Vagina (tissue), 2 donors: ENCODE measurements around the gene USP7. TPM values are rescaled to one million over a fixed set of nuclear protein-coding genes. Genes with fewer than 3 reads are reported as not detected.
"Not testable (repeated sequence)": the region's sequence is repeated elsewhere in the genome, so short reads cannot be mapped to it uniquely, and the experiment has no call there.

Source experiments
- DNase-seq, 2 donors: peaks; one replicate each; pipeline ENCODE4 v3.0.0-alpha.2; 2017; ENCODE audit errors: extremely low spot score in 2 of 2
- H3K27ac ChIP-seq: fragments of 200-600 bp; sonication (generic); one replicate; pipeline ENCODE4 v1.5.1; 2019
- H3K27me3 ChIP-seq: fragments of 200-600 bp; sonication (generic); one replicate; pipeline ENCODE4 v1.5.1; 2019
- H3K36me3 ChIP-seq, 2 donors: fragments of 200-600 bp; sonication (generic); one replicate each; pipeline ENCODE4 v1.5.1; 2017 to 2019
- H3K4me1 ChIP-seq: fragments of 200-600 bp; sonication (generic); one replicate; pipeline ENCODE4 v1.5.1; 2019
- H3K4me3 ChIP-seq, 2 donors: fragments of 200-600 bp; sonication (generic); 1 replicate in 1 of 2; 2 replicates in 1 of 2; pipeline ENCODE4 v1.5.1; 2016 to 2019
- H3K9me3 ChIP-seq: fragments of 200-600 bp; sonication (generic); one replicate; pipeline ENCODE4 v1.5.1; 2019
- POLR2A ChIP-seq, 2 donors: fragments of 450-650 bp; IDR thresholded peaks; one replicate each; pipeline ENCODE4 v1.6.1; 2017; ENCODE audit warnings: antibody characterized with exemption in 2 of 2, mild to moderate bottlenecking in 2 of 2, moderate library complexity in 2 of 2
- POLR2AphosphoS5 ChIP-seq, 2 donors: sonication (generic); formaldehyde crosslinking; IDR thresholded peaks; one replicate each; pipeline ENCODE4 v1.9.0; 2017; ENCODE audit warnings: antibody characterized with exemption in 2 of 2, mild to moderate bottlenecking in 2 of 2, low read depth in 1 of 2; ENCODE audit not compliant: insufficient read depth in 1 of 2
- intact Hi-C: fragments of 100-400 bp; cut with DNase I; formaldehyde crosslinking; loops from one replicate; pipeline ENCODE4 v1.15.1; 2023
- total RNA-seq: library from RNA; depleted of rRNA; stranded (reverse); fragments of >200 nt; gene quantifications from one replicate; pipeline ENCODE4 v1.2.3, GENCODE V29; 2016
- TF ChIP-seq, protein P1 (sequence below), 3 experiments: fragments of 450-650 bp in 2 of 3; fragments of 200-600 bp in 1 of 3; sonication (generic) in 1 of 3; IDR thresholded peaks; one replicate each; pipeline ENCODE4 v1.5.1; 2017 to 2019; ENCODE audit warnings: antibody characterized with exemption in 3 of 3, mild to moderate bottlenecking in 2 of 3, moderate library complexity in 2 of 3

The USP7 gene
- total RNA-seq, 1 donor from 2014 or later, result 112 TPM

- TF ChIP-seq POLR2AphosphoS5 (IDR thresholded peaks at IDR 0.05; ENCODE audit: insufficient read depth in 1 of 2, low read depth in 1 of 2), result no peak
- no peak for TF ChIP-seq POLR2A (IDR thresholded peaks at IDR 0.05)
- TF ChIP-seq, protein P1, sequence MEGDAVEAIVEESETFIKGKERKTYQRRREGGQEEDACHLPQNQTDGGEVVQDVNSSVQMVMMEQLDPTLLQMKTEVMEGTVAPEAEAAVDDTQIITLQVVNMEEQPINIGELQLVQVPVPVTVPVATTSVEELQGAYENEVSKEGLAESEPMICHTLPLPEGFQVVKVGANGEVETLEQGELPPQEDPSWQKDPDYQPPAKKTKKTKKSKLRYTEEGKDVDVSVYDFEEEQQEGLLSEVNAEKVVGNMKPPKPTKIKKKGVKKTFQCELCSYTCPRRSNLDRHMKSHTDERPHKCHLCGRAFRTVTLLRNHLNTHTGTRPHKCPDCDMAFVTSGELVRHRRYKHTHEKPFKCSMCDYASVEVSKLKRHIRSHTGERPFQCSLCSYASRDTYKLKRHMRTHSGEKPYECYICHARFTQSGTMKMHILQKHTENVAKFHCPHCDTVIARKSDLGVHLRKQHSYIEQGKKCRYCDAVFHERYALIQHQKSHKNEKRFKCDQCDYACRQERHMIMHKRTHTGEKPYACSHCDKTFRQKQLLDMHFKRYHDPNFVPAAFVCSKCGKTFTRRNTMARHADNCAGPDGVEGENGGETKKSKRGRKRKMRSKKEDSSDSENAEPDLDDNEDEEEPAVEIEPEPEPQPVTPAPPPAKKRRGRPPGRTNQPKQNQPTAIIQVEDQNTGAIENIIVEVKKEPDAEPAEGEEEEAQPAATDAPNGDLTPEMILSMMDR (IDR thresholded peaks at IDR 0.05), result no peak
- intact Hi-C loops, result no loop called here
- DNase-seq, result no peak
- Histone ChIP-seq H3K36me3 (peaks cover 0 to 54% of the 10 kb centered on the region in 2 donors), H3K27ac (no peak overlapping the region), H3K9me3 (no peaks in the 10 kb centered on the region), H3K27me3 (no peaks in the 10 kb centered on the region), H3K4me1 (no peaks in the 10 kb centered on the region), H3K4me3 (no peak overlapping the region)
These were observed 42.2 kb downstream of the USP7 start for GRCh38 chr16:8921347-8921984.

- Histone ChIP-seq H3K4me3 (no peak overlapping the region), H3K27me3 (no peaks in the 10 kb centered on the region), H3K27ac (no peak overlapping the region), H3K36me3 (peaks cover 0 to 54% of the 10 kb centered on the region in 2 donors), H3K9me3 (no peaks in the 10 kb centered on the region), H3K4me1 (no peaks in the 10 kb centered on the region)
- intact Hi-C loops, result no loop called here
- DNase-seq, result no peak
- TF ChIP-seq, protein P1 (IDR thresholded peaks at IDR 0.05), result no peak
- TF ChIP-seq POLR2AphosphoS5 (IDR thresholded peaks at IDR 0.05; ENCODE audit: insufficient read depth in 1 of 2, low read depth in 1 of 2) (no peak), POLR2A (IDR thresholded peaks at IDR 0.05) (no peak)
These were observed 42.9 kb downstream of the USP7 start for GRCh38 chr16:8920645-8921346.

DNA sequence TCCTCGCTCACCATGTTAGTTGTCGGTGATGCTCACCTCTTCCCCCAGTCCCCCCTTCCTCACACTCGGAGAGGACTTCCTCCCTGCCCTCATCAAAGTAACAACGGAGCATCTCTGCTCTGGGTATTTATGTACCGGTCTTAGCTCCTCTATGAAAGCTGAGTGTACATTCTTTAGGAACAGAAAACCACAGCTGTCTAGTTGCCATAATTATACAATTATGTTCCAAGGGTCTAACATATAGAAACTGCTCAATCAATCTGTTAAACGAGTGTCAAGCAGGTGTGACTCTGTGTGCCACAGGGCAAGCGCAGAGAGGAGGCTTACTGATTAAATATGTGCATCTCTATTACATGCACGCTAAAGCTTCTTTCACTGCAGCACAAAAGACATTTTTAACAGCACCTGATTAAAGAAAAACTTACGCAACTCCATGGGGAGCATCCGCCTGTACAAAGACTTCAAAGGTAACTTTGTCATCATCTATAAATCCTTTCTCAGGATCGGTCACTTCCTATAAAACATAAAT is 43.7 kb downstream of the USP7 start:
- Histone ChIP-seq H3K4me3 (no peak overlapping the region), H3K27me3 (no peaks in the 10 kb centered on the region), H3K27ac (no peak overlapping the region), H3K4me1 (no peaks in the 10 kb centered on the region), H3K9me3 (no peaks in the 10 kb centered on the region), H3K36me3 (peaks cover 0 to 58% of the 10 kb centered on the region in 2 donors)
- intact Hi-C loops, result no loop called here
- DNase-seq, result no peak
- no peak for TF ChIP-seq POLR2A (IDR thresholded peaks at IDR 0.05)
- TF ChIP-seq POLR2AphosphoS5 (IDR thresholded peaks at IDR 0.05; ENCODE audit: insufficient read depth in 1 of 2, low read depth in 1 of 2), result no peak
- TF ChIP-seq, protein P1 (IDR thresholded peaks at IDR 0.05), result no peak

- no peak overlapping the region for H3K4me3 ChIP-seq
- H3K4me1 ChIP-seq, result no peaks in the 10 kb centered on the region
- TF ChIP-seq, protein P1 (IDR thresholded peaks at IDR 0.05), result no peak
- TF ChIP-seq POLR2AphosphoS5 (IDR thresholded peaks at IDR 0.05; ENCODE audit: insufficient read depth in 1 of 2, low read depth in 1 of 2) (no peak), POLR2A (IDR thresholded peaks at IDR 0.05) (no peak)
- H3K36me3 ChIP-seq, result peaks cover 0 to 65% of the 10 kb centered on the region in 2 donors
- H3K27me3 ChIP-seq, result no peaks in the 10 kb centered on the region
- intact Hi-C loops, result no loop called here
- H3K9me3 ChIP-seq, result no peaks in the 10 kb centered on the region
- no peak for DNase-seq
- H3K27ac ChIP-seq, result no peak overlapping the region
These were observed 44.4 kb downstream of the USP7 start for GRCh38 chr16:8919089-8919933.

GRCh38 chr16:8917336-8917735 is 46.4 kb downstream of the USP7 start:
- intact Hi-C loops, H3K9me3 ChIP-seq: not testable (repeated sequence)
- peaks cover 0 to 71% of the 10 kb centered on the region in 2 donors for H3K36me3 ChIP-seq

More at GRCh38 chr16:8917336-8917735, 46.4 kb downstream of the USP7 start:
- DNase-seq, H3K4me3 ChIP-seq, H3K27ac ChIP-seq, H3K27me3 ChIP-seq, H3K4me1 ChIP-seq: not testable (repeated sequence)
